PC-3 (cell line): Measurements from ENCODE around the gene SLC44A5.

Experiments used
- EZH2 ChIP-seq: fragments of 300-600 bp; sonication (generic); IDR thresholded peaks from one replicate; pipeline ENCODE4 v1.6.1; 2017; ENCODE audit warnings: antibody characterized with exemption, mild to moderate bottlenecking, low read length; ENCODE audit not compliant: unreplicated experiment
- TF ChIP-seq, protein P1 (sequence below): fragments of 300-600 bp; sonication (generic); conservative IDR thresholded peaks from 2 replicates; pipeline ENCODE4 v1.5.1; 2017; ENCODE audit warnings: antibody characterized with exemption, low read depth, mild to moderate bottlenecking, low read length

GRCh38 chr1:75630004-75630594 is 19.2 kb upstream of the SLC44A5 start:
- TF ChIP-seq, protein P1, sequence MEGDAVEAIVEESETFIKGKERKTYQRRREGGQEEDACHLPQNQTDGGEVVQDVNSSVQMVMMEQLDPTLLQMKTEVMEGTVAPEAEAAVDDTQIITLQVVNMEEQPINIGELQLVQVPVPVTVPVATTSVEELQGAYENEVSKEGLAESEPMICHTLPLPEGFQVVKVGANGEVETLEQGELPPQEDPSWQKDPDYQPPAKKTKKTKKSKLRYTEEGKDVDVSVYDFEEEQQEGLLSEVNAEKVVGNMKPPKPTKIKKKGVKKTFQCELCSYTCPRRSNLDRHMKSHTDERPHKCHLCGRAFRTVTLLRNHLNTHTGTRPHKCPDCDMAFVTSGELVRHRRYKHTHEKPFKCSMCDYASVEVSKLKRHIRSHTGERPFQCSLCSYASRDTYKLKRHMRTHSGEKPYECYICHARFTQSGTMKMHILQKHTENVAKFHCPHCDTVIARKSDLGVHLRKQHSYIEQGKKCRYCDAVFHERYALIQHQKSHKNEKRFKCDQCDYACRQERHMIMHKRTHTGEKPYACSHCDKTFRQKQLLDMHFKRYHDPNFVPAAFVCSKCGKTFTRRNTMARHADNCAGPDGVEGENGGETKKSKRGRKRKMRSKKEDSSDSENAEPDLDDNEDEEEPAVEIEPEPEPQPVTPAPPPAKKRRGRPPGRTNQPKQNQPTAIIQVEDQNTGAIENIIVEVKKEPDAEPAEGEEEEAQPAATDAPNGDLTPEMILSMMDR = no peak
- TF ChIP-seq EZH2 = no peak
